BJ (cell line): ENCODE data around the gene CCDC187. TPM values are rescaled to one million over a fixed set of nuclear protein-coding genes. Genes with fewer than 3 reads are reported as not detected.

Experiments used
- CTCF ChIA-PET: fragments of 350-600 bp; formaldehyde crosslinking; extraction: SDS; loops from one replicate; lab custom pipeline; 2021; ENCODE audit warnings: antibody characterized with exemption, inconsistent platforms; lab: Yijun Ruan, JAX
- POLR2A ChIA-PET: fragments of 300-600 bp; sonication (Branson Sonifier 250); formaldehyde crosslinking; extraction: SDS; loops from one replicate; lab custom pipeline; 2021; ENCODE audit warnings: antibody characterized with exemption; lab: Charles Lee
- DNase-seq: peaks from one replicate; pipeline ENCODE4 v3.0.0-alpha.2; 2011; ENCODE audit warnings: low read depth
- H3K27me3 ChIP-seq: 2 replicates; pipeline ENCODE4 v1.6.0; 2011; ENCODE audit warnings: low read length; ENCODE audit not compliant: control insufficient read depth, insufficient read depth
- H3K36me3 ChIP-seq: 2 replicates; pipeline ENCODE4 v1.5.1; 2011; ENCODE audit warnings: low read length; ENCODE audit not compliant: control insufficient read depth, insufficient read depth
- H3K4me3 ChIP-seq: 2 replicates; pipeline ENCODE4 v1.5.1; 2011; ENCODE audit warnings: low read depth, mild to moderate bottlenecking, control low read depth, low read length
- CTCF ChIP-seq: IDR thresholded peaks from 2 replicates; pipeline ENCODE4 v1.5.1; 2011; ENCODE audit warnings: low read depth, mild to moderate bottlenecking, control low read depth, inconsistent platforms, low read length, moderate library complexity; ENCODE audit not compliant: insufficient read depth
- polyA plus RNA-seq: library from polyadenylated mRNA; depleted of rRNA; stranded (reverse); fragments of >200 nt; gene quantifications from 2 replicates; pipeline ENCODE4 v1.2.3, GENCODE V29; 2011

CCDC187 gene
- polyA plus RNA-seq, 1 experiment: not detected

DNA sequence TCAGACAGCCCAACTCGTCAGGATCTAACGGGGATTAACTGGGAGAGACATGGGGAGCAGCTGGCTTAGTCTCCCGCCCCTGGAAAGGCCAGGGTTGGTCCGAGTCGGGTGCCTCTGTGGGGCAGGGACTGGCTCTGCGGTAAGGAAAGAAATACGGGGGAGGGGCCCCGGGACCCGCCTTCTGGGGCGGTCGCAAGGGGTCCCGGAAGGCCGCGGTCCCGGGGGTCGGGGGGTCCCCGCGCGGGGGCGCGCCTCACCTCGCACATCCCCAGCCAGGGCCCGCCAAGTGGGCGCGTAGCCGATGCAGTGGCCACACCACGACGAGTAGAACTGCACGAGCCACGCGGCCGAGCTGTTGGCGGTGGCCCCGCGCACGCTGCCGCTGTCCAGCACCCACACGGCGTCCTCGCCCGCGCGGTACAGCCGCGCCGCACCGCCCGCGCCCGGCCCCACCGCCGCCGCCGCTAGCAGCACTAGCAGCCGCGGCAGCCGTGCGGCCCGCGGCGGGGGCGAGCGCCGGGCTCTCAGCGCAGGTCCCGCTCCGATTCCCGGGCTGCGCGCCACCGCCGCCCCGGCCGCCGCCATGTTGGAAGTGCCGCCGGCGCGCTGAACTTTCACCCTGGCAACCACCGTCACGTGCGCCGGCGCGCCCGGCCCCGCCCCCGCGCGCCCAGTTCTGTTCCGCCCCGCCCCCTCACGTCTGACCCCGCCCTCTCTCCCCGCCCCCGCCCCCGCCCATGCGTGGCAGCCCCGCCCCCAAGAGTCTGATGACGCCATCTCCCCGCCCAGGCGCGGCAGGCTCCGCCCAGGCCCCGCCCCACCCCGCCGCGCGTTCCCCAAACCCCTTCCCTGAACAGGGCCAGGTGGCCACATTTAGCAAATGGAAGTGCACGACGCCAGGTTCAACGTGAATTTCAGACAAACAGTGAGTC lies 58.4 kb downstream of the CCDC187 start, which contains the start of gene QSOX2:
Gene QSOX2, minus strand, starts transcription at position 594 of the 932 bp plus-strand sequence. Its CDS starts 9 bp downstream, at position 585.
- Histone ChIP-seq H3K27me3 (peaks cover 24% of the 10 kb centered on the region), H3K36me3 (no peaks in the 10 kb centered on the region), H3K4me3 (peak within 1 kb of the TSS; percentile 50)
- CTCF ChIA-PET: interaction anchor here (0.6 to 1.5 kb wide), 2 partner anchors 9 to 19 kb away, joined by 3 to 4 read pairs; no protein-coding TSS in a partner anchor
- no peak for DNase-seq
- TF ChIP-seq CTCF: no peak
- POLR2A ChIA-PET: no interaction called here

GRCh38 chr9:136244969-136245218 lies 59.0 kb downstream of the CCDC187 start:
- DNase-seq: no peak
- POLR2A ChIA-PET: no interaction called here
- CTCF ChIA-PET: interaction anchor here (0.6 to 1.5 kb wide), 2 partner anchors 9 to 18 kb away, joined by 3 to 4 read pairs; no protein-coding TSS in a partner anchor
- no peak for TF ChIP-seq CTCF
- peaks cover 19% of the 10 kb centered on the region for H3K27me3 ChIP-seq
- peak overlapping the region; percentile 50 for H3K4me3 ChIP-seq
- H3K36me3 ChIP-seq: no peaks in the 10 kb centered on the region

DNA sequence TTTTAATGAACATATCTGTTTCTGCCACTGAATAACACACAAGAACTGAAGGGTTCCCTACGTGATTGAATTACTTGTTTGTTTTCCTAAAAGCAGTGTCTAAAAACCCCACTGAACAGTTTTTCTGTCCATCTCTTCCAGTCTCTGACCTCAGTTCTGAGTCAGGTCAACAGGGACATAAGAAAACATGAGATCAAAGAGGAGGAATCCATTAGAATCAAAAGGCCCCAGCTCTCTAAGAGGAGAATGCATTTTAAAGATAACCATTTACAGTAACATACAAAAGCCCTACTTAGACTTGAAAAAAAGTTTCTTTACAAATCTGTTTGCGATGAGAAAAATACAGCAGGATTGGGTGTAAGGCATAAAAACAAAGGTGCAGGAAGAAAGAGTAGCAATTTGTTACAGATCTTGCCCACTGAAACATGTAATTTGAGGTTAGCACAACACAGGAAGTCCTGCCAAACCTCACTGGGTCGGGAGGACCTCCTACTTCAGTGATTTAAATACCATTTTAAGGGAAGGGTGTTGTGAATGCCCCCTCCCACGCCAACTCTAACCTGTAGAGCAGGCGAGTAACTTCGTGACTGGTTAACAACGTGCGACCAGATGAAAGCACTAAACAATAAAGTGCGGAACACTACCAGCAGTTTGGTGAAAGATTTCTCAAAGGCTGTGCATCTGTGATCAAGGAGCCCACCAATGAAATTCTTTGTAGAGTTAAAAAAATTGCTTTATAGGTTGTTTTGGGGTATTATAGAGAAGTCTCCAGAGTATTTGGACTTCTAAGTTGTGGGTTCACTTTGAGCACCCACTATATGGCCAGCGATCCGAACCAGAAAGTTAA lies 59.5 kb downstream of the CCDC187 start:
- ChIA-PET POLR2A (no interaction called here), CTCF (interaction anchor here (1.5 kb wide), 1 partner anchor 18 kb away, joined by 4 read pairs; no protein-coding TSS in a partner anchor)
- no peak for TF ChIP-seq CTCF
- peaks cover 15% of the 10 kb centered on the region for H3K27me3 ChIP-seq
- DNase-seq: no peak
- H3K36me3 ChIP-seq: no peaks in the 10 kb centered on the region
- H3K4me3 ChIP-seq: peak overlapping the region; percentile 50

DNA sequence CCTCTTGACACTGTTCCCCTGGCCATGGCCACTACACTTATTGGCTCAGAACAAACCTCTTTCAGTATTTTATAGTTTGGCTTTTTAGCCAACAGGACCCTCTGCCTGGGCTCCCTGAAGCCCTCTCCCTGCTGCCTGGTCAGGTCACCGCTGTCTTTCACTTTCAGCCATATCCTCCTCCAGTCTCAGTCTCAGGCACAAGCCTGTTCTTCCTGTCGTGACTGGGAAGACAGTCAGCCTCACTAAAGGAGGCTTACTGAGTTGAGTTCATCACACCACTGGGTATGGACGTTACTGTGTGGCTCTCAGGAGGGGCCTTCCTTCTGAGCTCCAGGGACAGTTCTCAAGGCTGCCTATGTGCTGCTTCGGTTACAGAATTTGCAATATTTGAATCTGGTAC lies 60.3 kb downstream of the CCDC187 start:
- POLR2A ChIA-PET: no interaction called here
- no peak for DNase-seq

More for the DNA sequence above, 60.3 kb downstream of the CCDC187 start:
- CTCF ChIA-PET: interaction anchor here (1.5 kb wide), 1 partner anchor 17 kb away, joined by 4 read pairs; no protein-coding TSS in a partner anchor
- no peaks in the 10 kb centered on the region for H3K36me3 ChIP-seq
- H3K4me3 ChIP-seq: no peak overlapping the region
- H3K27me3 ChIP-seq: peaks cover 10% of the 10 kb centered on the region
- TF ChIP-seq CTCF: no peak
